ENCODE data around the gene CADM1. TPM values are rescaled to one million over a fixed set of nuclear protein-coding genes. Genes with fewer than 3 reads are reported as not detected.

Gene CADM1
- total RNA-seq, 6 experiments from 2014 or later = 21.1 to 56.7 (median 30.6) TPM

GRCh38 chr11:115338476-115338875, 165.7 kb downstream of the CADM1 start:
- intact Hi-C loops (cut with DNase I) = loop anchor here in 1 of 2 donors (10.0 kb wide), 1 partner anchor 166 kb away; the partner anchor contains the start of gene CADM1
- no peaks in the 10 kb centered on the region for H3K9me3 ChIP-seq
- no peak overlapping the region for H3K4me3 ChIP-seq
- peaks cover 0 to 7% (median 2%) of the 10 kb centered on the region in 4 donors for H3K4me1 ChIP-seq
- no peaks in the 10 kb centered on the region for H3K36me3 ChIP-seq
- 86% methylated on average over 3 of the region's 3 CpGs for WGBS (ENCODE audit: insufficient coverage, low coverage, low lambda C conversion rate, missing lambda C conversion rate)
- TF ChIP-seq POLR2A (IDR thresholded peaks at IDR 0.05) = no peak
- no peak for TF ChIP-seq CTCF (IDR thresholded peaks at IDR 0.05)
- ATAC-seq (no peak), DNase-seq (no peak)
- H3K27ac ChIP-seq = no peak overlapping the region
- H3K27me3 ChIP-seq = no peaks in the 10 kb centered on the region

DNA sequence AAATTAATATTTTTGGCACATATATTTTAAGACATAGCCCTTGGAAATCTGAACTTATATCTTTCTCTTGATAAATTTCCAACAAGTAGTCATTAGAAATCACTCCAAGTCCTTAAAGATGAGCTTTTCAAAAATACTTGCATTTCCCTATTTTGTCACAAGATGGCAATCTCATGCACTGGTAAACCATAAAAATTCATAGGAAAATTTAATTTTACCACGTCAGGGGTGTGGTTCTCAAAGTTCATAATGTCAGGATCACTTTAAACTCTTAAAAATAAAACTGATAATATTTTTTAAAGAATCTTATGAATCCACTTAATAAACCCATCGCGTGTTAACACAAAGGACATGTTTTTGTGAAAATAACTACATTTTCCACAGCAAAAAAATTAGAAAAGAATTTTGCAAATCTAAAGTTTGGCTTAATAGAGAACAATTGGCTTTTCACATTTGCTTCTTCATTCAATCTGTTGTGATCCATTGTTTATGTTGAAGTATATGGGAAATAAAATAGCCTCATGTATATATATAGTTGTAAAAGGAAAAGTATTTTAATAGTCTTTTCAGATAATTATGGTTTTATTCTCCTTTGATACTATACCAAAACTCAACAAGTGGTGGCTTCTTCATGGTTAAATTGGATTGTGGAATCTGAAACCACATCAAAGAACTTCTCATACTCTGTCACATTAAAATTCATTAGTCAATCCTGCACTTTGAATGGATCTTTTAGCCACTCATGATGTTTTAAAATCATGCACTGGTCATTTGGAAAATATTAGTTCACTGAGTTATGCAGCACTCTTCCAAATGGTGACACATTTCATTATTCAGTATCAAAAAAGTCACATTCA, 169.1 kb downstream of the CADM1 start:
- Histone ChIP-seq H3K27ac (no peak overlapping the region), H3K4me3 (no peak overlapping the region), H3K36me3 (no peaks in the 10 kb centered on the region), H3K9me3 (no peaks in the 10 kb centered on the region), H3K4me1 (no peaks in the 10 kb centered on the region), H3K27me3 (no peaks in the 10 kb centered on the region)
- intact Hi-C loops (cut with DNase I) = loop anchor here in 1 of 2 donors (10.0 kb wide), 1 partner anchor 170 kb away; the partner anchor contains the start of gene CADM1
- TF ChIP-seq CTCF (IDR thresholded peaks at IDR 0.05) = peak; percentile 70 to 82 (median 73)
- TF ChIP-seq POLR2A (IDR thresholded peaks at IDR 0.05) = no peak
- ATAC-seq = peak in 3 of 4 donors; percentile 46 to 63 (median 51)
- no peak for DNase-seq
- 45% methylated on average over 3 of the region's 3 CpGs for WGBS (ENCODE audit: insufficient coverage, low coverage, low lambda C conversion rate, missing lambda C conversion rate)

- Histone ChIP-seq H3K27me3 (no peaks in the 10 kb centered on the region), H3K4me3 (no peak overlapping the region), H3K36me3 (no peaks in the 10 kb centered on the region), H3K27ac (no peak overlapping the region), H3K4me1 (no peaks in the 10 kb centered on the region), H3K9me3 (no peaks in the 10 kb centered on the region)
- no peak for TF ChIP-seq POLR2A (IDR thresholded peaks at IDR 0.05)
- TF ChIP-seq CTCF (IDR thresholded peaks at IDR 0.05) = no peak
- intact Hi-C loops (cut with DNase I) = loop anchor here in 1 of 2 donors (10.0 kb wide), 1 partner anchor 171 kb away; the partner anchor contains the start of gene CADM1
- ATAC-seq (no peak), DNase-seq (no peak)
- WGBS (ENCODE audit: insufficient coverage, low coverage, low lambda C conversion rate, missing lambda C conversion rate) = 40% methylated on average over 1 of the region's 1 CpG
These were observed 170.3 kb downstream of the CADM1 start for GRCh38 chr11:115333949-115334348.

- ATAC-seq (no peak), DNase-seq (no peak)
- Histone ChIP-seq H3K27me3 (no peaks in the 10 kb centered on the region), H3K4me1 (no peaks in the 10 kb centered on the region), H3K27ac (no peak overlapping the region), H3K9me3 (no peaks in the 10 kb centered on the region), H3K36me3 (no peaks in the 10 kb centered on the region), H3K4me3 (no peak overlapping the region)
- no peak for TF ChIP-seq CTCF (IDR thresholded peaks at IDR 0.05)
- WGBS (ENCODE audit: insufficient coverage, low coverage, low lambda C conversion rate, missing lambda C conversion rate) = 63% methylated on average over 2 of the region's 2 CpGs
- intact Hi-C loops (cut with DNase I) = loop anchor here in 1 of 2 donors (10.0 kb wide), 1 partner anchor 172 kb away; the partner anchor contains the start of gene CADM1
These were observed 171.1 kb downstream of the CADM1 start for GRCh38 chr11:115333121-115333520.

Data from right lobe of liver (tissue), 6 donors.